ENCODE results near the gene RAB38.

The RAB38 gene

GRCh38 chr11:88206751-88207150 lies 31.5 kb upstream of the RAB38 start:
- TF ChIP-seq USF1 (IDR thresholded peaks at IDR 0.05): no peak
- no peak for TF ChIP-seq FOXM1 (IDR thresholded peaks at IDR 0.05; ENCODE audit: borderline replicate concordance, low read depth)
- no peak for TF ChIP-seq RAD21 (IDR thresholded peaks at IDR 0.05; ENCODE audit: low read depth)
- TF ChIP-seq, protein P1, sequence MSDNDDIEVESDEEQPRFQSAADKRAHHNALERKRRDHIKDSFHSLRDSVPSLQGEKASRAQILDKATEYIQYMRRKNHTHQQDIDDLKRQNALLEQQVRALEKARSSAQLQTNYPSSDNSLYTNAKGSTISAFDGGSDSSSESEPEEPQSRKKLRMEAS (IDR thresholded peaks at IDR 0.05): no peak
- no peak for TF ChIP-seq TAF1 (IDR thresholded peaks at IDR 0.05; ENCODE audit: low read depth)
- no peak for TF ChIP-seq CEBPB (IDR thresholded peaks at IDR 0.05)
- TF ChIP-seq EGR1 (IDR thresholded peaks at IDR 0.05): no peak

- TF ChIP-seq EP300 (IDR thresholded peaks at IDR 0.05; ENCODE audit: borderline replicate concordance): no peak
- no peak for TF ChIP-seq TAF1 (IDR thresholded peaks at IDR 0.05; ENCODE audit: low read depth)
- no peak for TF ChIP-seq RAD21 (IDR thresholded peaks at IDR 0.05; ENCODE audit: low read depth)
- TF ChIP-seq EGR1 (IDR thresholded peaks at IDR 0.05): no peak
- no peak for TF ChIP-seq ZBTB7A (IDR thresholded peaks at IDR 0.05; ENCODE audit: low read depth)
- TF ChIP-seq REST (IDR thresholded peaks at IDR 0.05; ENCODE audit: low read depth): no peak
- TF ChIP-seq TCF12 (IDR thresholded peaks at IDR 0.05; ENCODE audit: low read depth): no peak
- TF ChIP-seq, protein P1 (IDR thresholded peaks at IDR 0.05): no peak
- TF ChIP-seq CEBPB (IDR thresholded peaks at IDR 0.05): no peak
- no peak for TF ChIP-seq CREB1 (IDR thresholded peaks at IDR 0.05; ENCODE audit: low read depth)
- TF ChIP-seq USF1 (IDR thresholded peaks at IDR 0.05): no peak
Measured at GRCh38 chr11:88204353-88204752, 29.1 kb upstream of the RAB38 start.

- no peak for TF ChIP-seq CREB1 (IDR thresholded peaks at IDR 0.05; ENCODE audit: low read depth)
- peak; percentile 57 for TF ChIP-seq EP300 (IDR thresholded peaks at IDR 0.05; ENCODE audit: borderline replicate concordance)
- TF ChIP-seq FOXM1 (IDR thresholded peaks at IDR 0.05; ENCODE audit: borderline replicate concordance, low read depth): no peak
Measured at GRCh38 chr11:88203604-88204003, 28.4 kb upstream of the RAB38 start.

GRCh38 chr11:88202498-88202897 lies 27.3 kb upstream of the RAB38 start:
- TF ChIP-seq, protein P1 (IDR thresholded peaks at IDR 0.05): no peak
- TF ChIP-seq TAF1 (IDR thresholded peaks at IDR 0.05; ENCODE audit: low read depth) (no peak), TEAD4 (IDR thresholded peaks at IDR 0.05) (no peak), EP300 (IDR thresholded peaks at IDR 0.05; ENCODE audit: borderline replicate concordance) (no peak), USF1 (IDR thresholded peaks at IDR 0.05) (no peak), ZBTB7A (IDR thresholded peaks at IDR 0.05; ENCODE audit: low read depth) (no peak), RAD21 (IDR thresholded peaks at IDR 0.05; ENCODE audit: low read depth) (no peak), EGR1 (IDR thresholded peaks at IDR 0.05) (no peak), CEBPB (IDR thresholded peaks at IDR 0.05) (no peak), REST (IDR thresholded peaks at IDR 0.05; ENCODE audit: low read depth) (no peak), FOXM1 (IDR thresholded peaks at IDR 0.05; ENCODE audit: borderline replicate concordance, low read depth) (no peak), TCF12 (IDR thresholded peaks at IDR 0.05; ENCODE audit: low read depth) (no peak), NFIC (IDR thresholded peaks at IDR 0.05) (no peak), CREB1 (IDR thresholded peaks at IDR 0.05; ENCODE audit: low read depth) (no peak), YY1 (IDR thresholded peaks at IDR 0.05; ENCODE audit: low read depth) (no peak)

- TF ChIP-seq CEBPB (IDR thresholded peaks at IDR 0.05): no peak
- TF ChIP-seq, protein P1 (IDR thresholded peaks at IDR 0.05): no peak
- TF ChIP-seq CREB1 (IDR thresholded peaks at IDR 0.05; ENCODE audit: low read depth): no peak
- no peak for TF ChIP-seq NFIC (IDR thresholded peaks at IDR 0.05)
- TF ChIP-seq USF1 (IDR thresholded peaks at IDR 0.05): no peak
- TF ChIP-seq EGR1 (IDR thresholded peaks at IDR 0.05): no peak
- no peak for TF ChIP-seq REST (IDR thresholded peaks at IDR 0.05; ENCODE audit: low read depth)
- TF ChIP-seq TAF1 (IDR thresholded peaks at IDR 0.05; ENCODE audit: low read depth): no peak
- no peak for TF ChIP-seq RAD21 (IDR thresholded peaks at IDR 0.05; ENCODE audit: low read depth)
- TF ChIP-seq YY1 (IDR thresholded peaks at IDR 0.05; ENCODE audit: low read depth): no peak
- no peak for TF ChIP-seq TCF12 (IDR thresholded peaks at IDR 0.05; ENCODE audit: low read depth)
Measured at GRCh38 chr11:88196393-88196792, 21.1 kb upstream of the RAB38 start.

Measured in Ishikawa (cell line).